GM23338 (cell line): ENCODE data around the gene DLGAP3. TPM values are rescaled to one million over a fixed set of nuclear protein-coding genes. Genes with fewer than 3 reads are reported as not detected.
"Not testable (repeated sequence)": the region's sequence is repeated elsewhere in the genome, so short reads cannot be mapped to it uniquely, and the experiment has no call there.

Source experiments
- ATAC-seq: fragments of 200-7000 bp; cut with Tn5 transposase; 3 replicates; pipeline ENCODE4 v1.9.1; 2020
- DNase-seq: peaks from one replicate; pipeline ENCODE4 v3.0.0-alpha.2; 2015; ENCODE audit warnings: low spot score
- H2AFZ ChIP-seq: fragments of 200-600 bp; sonication (generic); 2 replicates; pipeline ENCODE4 v1.8.0; 2016; ENCODE audit warnings: antibody characterized with exemption, mild to moderate bottlenecking, moderate library complexity
- H3F3A ChIP-seq: fragments of 200-600 bp; sonication (generic); replicated peaks from 2 replicates; pipeline ENCODE4 v1.8.0; 2017; ENCODE audit warnings: antibody characterized with exemption, mixed run types, low read depth
- H3K27ac ChIP-seq: fragments of 200-600 bp; sonication (generic); 2 replicates; pipeline ENCODE4 v1.6.1; 2016; ENCODE audit warnings: low read depth
- H3K27me3 ChIP-seq: fragments of 200-600 bp; sonication (generic); 2 replicates; pipeline ENCODE4 v1.8.0; 2016; ENCODE audit warnings: mild to moderate bottlenecking, mixed run types, moderate library complexity; ENCODE audit not compliant: insufficient read depth
- H3K36me3 ChIP-seq: fragments of 200-600 bp; sonication (generic); 2 replicates; pipeline ENCODE4 v1.8.0; 2016; ENCODE audit warnings: mild to moderate bottlenecking; ENCODE audit not compliant: insufficient read depth
- H3K4me1 ChIP-seq: fragments of 200-600 bp; sonication (generic); 2 replicates; pipeline ENCODE4 v1.8.0; 2016; ENCODE audit warnings: mild to moderate bottlenecking, moderate library complexity; ENCODE audit not compliant: insufficient read depth
- H3K4me2 ChIP-seq: fragments of 200-600 bp; sonication (generic); 2 replicates; pipeline ENCODE4 v1.7.1; 2017; ENCODE audit warnings: mixed run types
- H3K4me3 ChIP-seq: fragments of 200-600 bp; sonication (generic); 2 replicates; pipeline ENCODE4 v1.6.1; 2016; ENCODE audit warnings: mixed run types
- H3K79me2 ChIP-seq: fragments of 200-600 bp; sonication (generic); replicated peaks from 2 replicates; pipeline ENCODE4 v1.8.0; 2017; ENCODE audit warnings: mild to moderate bottlenecking; ENCODE audit not compliant: insufficient read depth
- H3K9me2 ChIP-seq: fragments of 200-600 bp; sonication (generic); 2 replicates; pipeline ENCODE4 v1.8.0; 2017; ENCODE audit not compliant: insufficient read depth
- H4K20me1 ChIP-seq: fragments of 200-600 bp; sonication (generic); replicated peaks from 2 replicates; pipeline ENCODE4 v1.8.0; 2017; ENCODE audit warnings: mild to moderate bottlenecking; ENCODE audit not compliant: insufficient read depth
- H3K27ac Mint-ChIP-seq: 2 replicates; pipeline ENCODE4 v1.8.0; 2020; ENCODE audit warnings: inconsistent platforms, mild to moderate bottlenecking, moderate library complexity, mixed read lengths
- H3K27me3 Mint-ChIP-seq: 3 replicates; pipeline ENCODE4 v1.8.0; 2022; ENCODE audit warnings: low read depth, mild to moderate bottlenecking, moderate library complexity, mixed read lengths, inconsistent platforms; ENCODE audit not compliant: insufficient read depth, poor library complexity
- H3K36me3 Mint-ChIP-seq: 3 replicates; pipeline ENCODE4 v1.8.0; 2021; ENCODE audit warnings: low read depth, mild to moderate bottlenecking, inconsistent platforms, moderate library complexity, mixed read lengths
- H3K4me1 Mint-ChIP-seq: 3 replicates; pipeline ENCODE4 v1.8.0; 2020; ENCODE audit warnings: mild to moderate bottlenecking, inconsistent platforms, mixed read lengths
- H3K4me3 Mint-ChIP-seq: 3 replicates; pipeline ENCODE4 v1.8.0; 2021; ENCODE audit warnings: moderate library complexity, mild to moderate bottlenecking, inconsistent platforms, mixed read lengths
- H3K9me3 Mint-ChIP-seq: 3 replicates; pipeline ENCODE4 v1.8.0; 2020; ENCODE audit warnings: moderate library complexity, mild to moderate bottlenecking, inconsistent platforms, mixed read lengths
- EZH2phosphoT487 ChIP-seq: fragments of 200-600 bp; sonication (generic); IDR thresholded peaks from one replicate; pipeline ENCODE4 v1.8.1; 2018; ENCODE audit warnings: antibody characterized with exemption; ENCODE audit not compliant: unreplicated experiment
- JUNB ChIP-seq: IDR thresholded peaks from one replicate; pipeline ENCODE4 v1.6.1; 2016; ENCODE audit warnings: antibody characterized with exemption; ENCODE audit not compliant: unreplicated experiment
- POLR2AphosphoS5 ChIP-seq: IDR thresholded peaks from 2 replicates; pipeline ENCODE4 v1.6.1; 2016; ENCODE audit warnings: antibody characterized with exemption, low read depth
- ZNF331 ChIP-seq: fragments of 250-450 bp; sonication (Bioruptor Pico); IDR thresholded peaks from 2 replicates; pipeline ENCODE4 v1.5.0; 2020; ENCODE audit warnings: low read depth, mild to moderate bottlenecking, moderate library complexity
- polyA plus RNA-seq: library from polyadenylated mRNA; unstranded; fragments of >200 nt; fragmentation: Nextera tagmentation; extraction: Ambion mirVana; gene quantifications from 2 replicates; pipeline ENCODE4 v1.2.1, GENCODE V29; 2016
- total RNA-seq: library from RNA; depleted of rRNA; stranded (reverse); fragments of >200 nt; shearing (Covaris generic); gene quantifications from 2 replicates; pipeline ENCODE4 v1.2.3, GENCODE V29; 2014
- TF ChIP-seq, protein P1 (sequence below): fragments of 250-450 bp; sonication (Bioruptor Pico); IDR thresholded peaks from 2 replicates; pipeline ENCODE4 v1.5.0; 2020; ENCODE audit warnings: mild to moderate bottlenecking, moderate library complexity
- TF ChIP-seq, protein P2 (sequence below), 2 experiments: fragments of 200-600 bp in 1 of 2; sonication (generic) in 1 of 2; conservative IDR thresholded peaks; 2 replicates each; pipeline versions ENCODE4 v1.5.1 to v1.6.1; 2016 to 2017; ENCODE audit warnings: antibody characterized with exemption in 2 of 2, low read depth in 2 of 2, mild to moderate bottlenecking in 2 of 2, moderate library complexity in 1 of 2

The DLGAP3 gene
- total and polyA plus RNA-seq, 2 experiments from 2014 or later = 7.1 to 13.7 TPM

DNA sequence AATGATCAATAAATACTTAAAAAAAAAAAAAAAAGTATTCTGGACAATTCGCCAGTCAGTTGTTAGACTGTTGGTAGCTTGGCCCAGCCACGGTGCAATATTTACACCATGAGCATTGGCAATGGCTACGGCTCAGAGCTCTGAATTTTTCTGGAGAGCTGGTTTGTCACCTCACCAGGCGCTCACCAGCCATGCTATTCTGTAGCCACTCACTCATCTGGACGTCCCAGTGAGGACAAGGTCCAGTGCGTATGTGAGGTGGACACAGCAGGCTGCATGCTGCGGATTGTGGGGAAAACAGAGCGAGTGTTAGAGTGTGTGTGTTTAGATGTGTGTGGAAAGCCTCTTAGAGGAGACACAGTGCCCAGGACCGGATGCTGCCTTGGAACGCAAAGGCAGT, 19.3 kb upstream of the DLGAP3 start:
- H2AFZ ChIP-seq, H3K27ac Mint-ChIP-seq, H3K4me1 ChIP-seq, H3K36me3 Mint-ChIP-seq, H3K27me3 ChIP-seq, H3K27ac ChIP-seq, H3K9me2 ChIP-seq, H3F3A ChIP-seq, DNase-seq, H3K4me3 Mint-ChIP-seq, H3K36me3 ChIP-seq, H4K20me1 ChIP-seq, H3K27me3 Mint-ChIP-seq, ATAC-seq, H3K79me2 ChIP-seq, H3K4me3 ChIP-seq, H3K4me1 Mint-ChIP-seq, H3K4me2 ChIP-seq: not testable (repeated sequence)
- H3K9me3 Mint-ChIP-seq = peaks cover 11% of the 10 kb centered on the region

DNA sequence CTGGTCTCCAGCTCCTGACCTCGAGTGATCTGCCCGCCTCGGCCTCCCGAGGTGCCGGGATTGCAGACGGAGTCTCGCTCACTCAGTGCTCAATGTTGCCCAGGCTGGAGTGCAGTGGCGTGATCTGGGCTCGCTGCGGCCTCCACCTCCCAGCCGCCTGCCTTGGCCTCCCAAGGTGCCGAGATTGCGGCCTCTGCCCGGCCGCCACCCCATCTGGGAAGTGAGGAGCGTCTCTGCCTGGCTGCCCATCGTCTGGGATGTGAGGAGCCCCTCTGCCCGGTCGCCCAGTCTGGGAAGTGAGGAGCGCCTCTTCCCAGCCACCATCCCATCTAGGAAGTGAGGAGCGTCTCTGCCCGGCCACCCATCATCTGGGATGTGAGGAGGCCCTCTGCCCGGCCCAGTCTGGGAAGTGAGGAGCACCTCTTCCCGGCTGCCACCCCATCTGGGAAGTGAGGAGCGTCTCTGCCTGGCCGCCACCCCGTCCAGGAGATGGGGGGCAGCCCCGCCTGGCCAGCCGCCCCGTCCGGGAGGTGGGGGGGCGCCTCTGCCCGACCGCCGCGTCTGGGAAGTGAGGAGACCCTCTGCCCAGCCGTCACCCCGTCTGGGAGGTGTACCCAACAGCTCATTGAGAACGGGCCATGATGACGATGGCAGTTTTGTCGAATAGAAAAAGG, 18.3 kb upstream of the DLGAP3 start:
- H3K36me3 Mint-ChIP-seq, H3K9me2 ChIP-seq, H4K20me1 ChIP-seq, ATAC-seq, DNase-seq, H3K27me3 Mint-ChIP-seq, H3K4me3 Mint-ChIP-seq, H3K4me2 ChIP-seq, H3K79me2 ChIP-seq, H3F3A ChIP-seq, H3K27ac ChIP-seq, H3K4me3 ChIP-seq, H3K27ac Mint-ChIP-seq, H2AFZ ChIP-seq, H3K4me1 ChIP-seq, H3K4me1 Mint-ChIP-seq, H3K27me3 ChIP-seq, H3K36me3 ChIP-seq: not testable (repeated sequence)
- peaks cover 11% of the 10 kb centered on the region for H3K9me3 Mint-ChIP-seq

DNA sequence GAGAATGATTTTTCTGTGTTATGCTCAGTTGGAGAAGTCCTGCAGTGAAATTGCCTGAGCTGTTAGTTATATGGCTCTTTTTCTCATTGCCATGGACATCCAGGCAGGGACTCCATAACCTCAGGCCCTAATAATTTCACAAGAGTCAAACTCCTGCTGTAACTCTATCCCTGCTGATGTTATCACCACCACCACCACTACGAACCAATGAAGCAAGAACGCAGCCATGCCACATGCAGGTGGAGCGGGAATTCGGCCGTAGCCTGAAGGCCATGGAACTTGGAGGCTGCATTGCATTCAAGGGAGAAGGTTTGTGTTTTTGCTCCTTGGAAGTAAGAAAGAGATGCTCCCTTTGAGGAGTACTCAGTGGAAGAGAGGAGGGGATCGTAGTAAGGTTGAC, 16.8 kb upstream of the DLGAP3 start:
- Mint-ChIP-seq H3K27me3 (no peaks in the 10 kb centered on the region), H3K9me3 (peaks cover 11% of the 10 kb centered on the region), H3K36me3 (peaks cover 4% of the 10 kb centered on the region; the same call in 1 of the 3 replicates), H3K27ac (no peak overlapping the region), H3K4me1 (peaks cover 5% of the 10 kb centered on the region; the same call in 1 of the 3 replicates), H3K4me3 (no peak overlapping the region)
- Histone ChIP-seq H3K79me2 (no peaks in the 10 kb centered on the region), H3F3A (no peaks in the 10 kb centered on the region), H3K4me1 (no peaks in the 10 kb centered on the region), H3K9me2 (no peaks in the 10 kb centered on the region), H3K36me3 (no peaks in the 10 kb centered on the region), H3K4me3 (no peak overlapping the region), H3K4me2 (no peak overlapping the region), H3K27ac (no peak overlapping the region), H4K20me1 (no peaks in the 10 kb centered on the region), H2AFZ (no peak overlapping the region), H3K27me3 (no peaks in the 10 kb centered on the region)
- DNase-seq (no peak), ATAC-seq (no peak)
- TF ChIP-seq, protein P1, sequence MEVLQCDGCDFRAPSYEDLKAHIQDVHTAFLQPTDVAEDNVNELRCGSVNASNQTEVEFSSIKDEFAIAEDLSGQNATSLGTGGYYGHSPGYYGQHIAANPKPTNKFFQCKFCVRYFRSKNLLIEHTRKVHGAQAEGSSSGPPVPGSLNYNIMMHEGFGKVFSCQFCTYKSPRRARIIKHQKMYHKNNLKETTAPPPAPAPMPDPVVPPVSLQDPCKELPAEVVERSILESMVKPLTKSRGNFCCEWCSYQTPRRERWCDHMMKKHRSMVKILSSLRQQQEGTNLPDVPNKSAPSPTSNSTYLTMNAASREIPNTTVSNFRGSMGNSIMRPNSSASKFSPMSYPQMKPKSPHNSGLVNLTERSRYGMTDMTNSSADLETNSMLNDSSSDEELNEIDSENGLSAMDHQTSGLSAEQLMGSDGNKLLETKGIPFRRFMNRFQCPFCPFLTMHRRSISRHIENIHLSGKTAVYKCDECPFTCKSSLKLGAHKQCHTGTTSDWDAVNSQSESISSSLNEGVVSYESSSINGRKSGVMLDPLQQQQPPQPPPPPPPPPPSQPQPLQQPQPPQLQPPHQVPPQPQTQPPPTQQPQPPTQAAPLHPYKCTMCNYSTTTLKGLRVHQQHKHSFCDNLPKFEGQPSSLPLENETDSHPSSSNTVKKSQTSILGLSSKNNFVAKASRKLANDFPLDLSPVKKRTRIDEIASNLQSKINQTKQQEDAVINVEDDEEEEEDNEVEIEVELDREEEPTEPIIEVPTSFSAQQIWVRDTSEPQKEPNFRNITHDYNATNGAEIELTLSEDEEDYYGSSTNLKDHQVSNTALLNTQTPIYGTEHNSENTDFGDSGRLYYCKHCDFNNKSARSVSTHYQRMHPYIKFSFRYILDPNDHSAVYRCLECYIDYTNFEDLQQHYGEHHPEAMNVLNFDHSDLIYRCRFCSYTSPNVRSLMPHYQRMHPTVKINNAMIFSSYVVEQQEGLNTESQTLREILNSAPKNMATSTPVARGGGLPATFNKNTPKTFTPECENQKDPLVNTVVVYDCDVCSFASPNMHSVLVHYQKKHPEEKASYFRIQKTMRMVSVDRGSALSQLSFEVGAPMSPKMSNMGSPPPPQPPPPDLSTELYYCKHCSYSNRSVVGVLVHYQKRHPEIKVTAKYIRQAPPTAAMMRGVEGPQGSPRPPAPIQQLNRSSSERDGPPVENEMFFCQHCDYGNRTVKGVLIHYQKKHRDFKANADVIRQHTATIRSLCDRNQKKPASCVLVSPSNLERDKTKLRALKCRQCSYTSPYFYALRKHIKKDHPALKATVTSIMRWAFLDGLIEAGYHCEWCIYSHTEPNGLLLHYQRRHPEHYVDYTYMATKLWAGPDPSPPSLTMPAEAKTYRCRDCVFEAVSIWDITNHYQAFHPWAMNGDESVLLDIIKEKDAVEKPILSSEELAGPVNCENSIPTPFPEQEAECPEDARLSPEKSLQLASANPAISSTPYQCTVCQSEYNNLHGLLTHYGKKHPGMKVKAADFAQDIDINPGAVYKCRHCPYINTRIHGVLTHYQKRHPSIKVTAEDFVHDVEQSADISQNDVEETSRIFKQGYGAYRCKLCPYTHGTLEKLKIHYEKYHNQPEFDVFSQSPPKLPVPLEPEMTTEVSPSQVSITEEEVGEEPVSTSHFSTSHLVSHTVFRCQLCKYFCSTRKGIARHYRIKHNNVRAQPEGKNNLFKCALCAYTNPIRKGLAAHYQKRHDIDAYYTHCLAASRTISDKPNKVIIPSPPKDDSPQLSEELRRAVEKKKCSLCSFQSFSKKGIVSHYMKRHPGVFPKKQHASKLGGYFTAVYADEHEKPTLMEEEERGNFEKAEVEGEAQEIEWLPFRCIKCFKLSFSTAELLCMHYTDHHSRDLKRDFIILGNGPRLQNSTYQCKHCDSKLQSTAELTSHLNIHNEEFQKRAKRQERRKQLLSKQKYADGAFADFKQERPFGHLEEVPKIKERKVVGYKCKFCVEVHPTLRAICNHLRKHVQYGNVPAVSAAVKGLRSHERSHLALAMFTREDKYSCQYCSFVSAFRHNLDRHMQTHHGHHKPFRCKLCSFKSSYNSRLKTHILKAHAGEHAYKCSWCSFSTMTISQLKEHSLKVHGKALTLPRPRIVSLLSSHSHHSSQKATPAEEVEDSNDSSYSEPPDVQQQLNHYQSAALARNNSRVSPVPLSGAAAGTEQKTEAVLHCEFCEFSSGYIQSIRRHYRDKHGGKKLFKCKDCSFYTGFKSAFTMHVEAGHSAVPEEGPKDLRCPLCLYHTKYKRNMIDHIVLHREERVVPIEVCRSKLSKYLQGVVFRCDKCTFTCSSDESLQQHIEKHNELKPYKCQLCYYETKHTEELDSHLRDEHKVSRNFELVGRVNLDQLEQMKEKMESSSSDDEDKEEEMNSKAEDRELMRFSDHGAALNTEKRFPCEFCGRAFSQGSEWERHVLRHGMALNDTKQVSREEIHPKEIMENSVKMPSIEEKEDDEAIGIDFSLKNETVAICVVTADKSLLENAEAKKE (CRISPR knock-in tag) = no peak
- TF ChIP-seq, protein P2, sequence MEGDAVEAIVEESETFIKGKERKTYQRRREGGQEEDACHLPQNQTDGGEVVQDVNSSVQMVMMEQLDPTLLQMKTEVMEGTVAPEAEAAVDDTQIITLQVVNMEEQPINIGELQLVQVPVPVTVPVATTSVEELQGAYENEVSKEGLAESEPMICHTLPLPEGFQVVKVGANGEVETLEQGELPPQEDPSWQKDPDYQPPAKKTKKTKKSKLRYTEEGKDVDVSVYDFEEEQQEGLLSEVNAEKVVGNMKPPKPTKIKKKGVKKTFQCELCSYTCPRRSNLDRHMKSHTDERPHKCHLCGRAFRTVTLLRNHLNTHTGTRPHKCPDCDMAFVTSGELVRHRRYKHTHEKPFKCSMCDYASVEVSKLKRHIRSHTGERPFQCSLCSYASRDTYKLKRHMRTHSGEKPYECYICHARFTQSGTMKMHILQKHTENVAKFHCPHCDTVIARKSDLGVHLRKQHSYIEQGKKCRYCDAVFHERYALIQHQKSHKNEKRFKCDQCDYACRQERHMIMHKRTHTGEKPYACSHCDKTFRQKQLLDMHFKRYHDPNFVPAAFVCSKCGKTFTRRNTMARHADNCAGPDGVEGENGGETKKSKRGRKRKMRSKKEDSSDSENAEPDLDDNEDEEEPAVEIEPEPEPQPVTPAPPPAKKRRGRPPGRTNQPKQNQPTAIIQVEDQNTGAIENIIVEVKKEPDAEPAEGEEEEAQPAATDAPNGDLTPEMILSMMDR (conservative IDR thresholded peaks at IDR 0.05; ENCODE audit: low read depth in 2 of 2) = no peak
- TF ChIP-seq JUNB (no peak), EZH2phosphoT487 (no peak), ZNF331 (CRISPR knock-in tag) (no peak), POLR2AphosphoS5 (no peak)
